ENCODE measurements around the gene PDE11A. TPM values are rescaled to one million over a fixed set of nuclear protein-coding genes. Genes with fewer than 3 reads are reported as not detected.

PDE11A gene
- total and polyA plus RNA-seq, 2 experiments from 2014 or later, result 0.08 to 0.73 TPM

DNA sequence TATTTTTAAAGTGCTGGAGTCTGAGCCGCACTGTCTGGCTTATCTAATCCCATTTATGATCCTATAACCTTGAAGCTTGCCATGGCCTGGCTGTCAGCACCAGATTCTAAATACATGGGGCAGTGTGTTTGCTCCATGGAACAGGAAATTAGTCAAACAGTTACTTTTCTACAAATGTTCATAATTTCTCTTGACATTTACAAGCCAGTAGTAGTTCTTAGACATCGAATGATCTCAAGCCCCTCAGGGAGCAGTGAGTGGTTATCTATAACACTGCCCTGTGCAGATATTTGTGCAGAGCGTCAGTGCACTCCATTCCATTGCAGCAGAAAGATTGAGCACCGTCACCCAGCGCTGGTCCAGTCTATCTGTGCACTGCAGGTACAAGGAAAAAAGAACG, 474.8 kb downstream of the PDE11A start (continued):
- TF ChIP-seq ZNF462 (CRISPR knock-in tag; IDR thresholded peaks at IDR 0.05), result no peak

DNA sequence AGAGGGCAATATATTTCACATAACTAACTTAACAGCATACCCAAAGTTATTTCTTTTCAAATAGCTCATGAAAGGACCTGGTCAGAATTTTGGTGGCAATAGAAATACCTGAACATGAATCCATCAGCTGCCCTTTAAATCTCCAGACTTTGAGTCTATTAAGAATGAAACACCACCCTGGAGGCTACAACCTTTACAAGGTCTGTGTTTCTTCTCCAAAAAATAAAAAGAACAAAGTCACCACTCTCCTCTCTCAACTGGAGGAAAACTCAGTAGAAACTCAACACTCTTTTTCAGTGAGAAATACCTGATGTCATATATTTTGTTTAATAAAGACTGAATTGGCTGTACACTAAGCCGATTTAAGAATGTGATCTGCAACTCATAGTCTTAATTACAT, 475.7 kb downstream of the PDE11A start:
- H4K20me1 ChIP-seq (replicated peaks; ENCODE audit: insufficient read depth), result no peaks in the 10 kb centered on the region
- no peak overlapping the region for H2AFZ ChIP-seq
- ATAC-seq (no peak), DNase-seq (ENCODE audit: low spot score) (no peak)
- Mint-ChIP-seq H3K36me3 (ENCODE audit: low read depth) (no peaks in the 10 kb centered on the region), H3K4me1 (peaks cover 24% of the 10 kb centered on the region), H3K27ac (no peak overlapping the region), H3K27me3 (ENCODE audit: insufficient read depth, low read depth, poor library complexity) (peaks cover 3% of the 10 kb centered on the region), H3K9me3 (no peaks in the 10 kb centered on the region), H3K4me3 (no peak overlapping the region)
- peaks cover 20% of the 10 kb centered on the region for H3K4me1 ChIP-seq (ENCODE audit: insufficient read depth)
- no peaks in the 10 kb centered on the region for H3K36me3 ChIP-seq (ENCODE audit: insufficient read depth)
- H3K27ac ChIP-seq (ENCODE audit: low read depth), result no peak overlapping the region
- H3K9me2 ChIP-seq (ENCODE audit: insufficient read depth), result no peaks in the 10 kb centered on the region
- H3K27me3 ChIP-seq (ENCODE audit: insufficient read depth), result no peaks in the 10 kb centered on the region
- peak overlapping the region; percentile 5; the same call in 1 of the 2 replicates for H3K4me2 ChIP-seq
- no peaks in the 10 kb centered on the region for H3F3A ChIP-seq (replicated peaks; ENCODE audit: low read depth)
- no peak overlapping the region for H3K4me3 ChIP-seq
- H3K79me2 ChIP-seq (replicated peaks; ENCODE audit: insufficient read depth), result no peaks in the 10 kb centered on the region
- TF ChIP-seq REST (IDR thresholded peaks at IDR 0.05; ENCODE audit: unreplicated experiment) (no peak), EZH2phosphoT487 (IDR thresholded peaks at IDR 0.05; ENCODE audit: unreplicated experiment) (no peak), POLR2AphosphoS5 (IDR thresholded peaks at IDR 0.05; ENCODE audit: low read depth) (no peak), STAT1 (IDR thresholded peaks at IDR 0.05; ENCODE audit: unreplicated experiment) (no peak)
- TF ChIP-seq, protein P1, sequence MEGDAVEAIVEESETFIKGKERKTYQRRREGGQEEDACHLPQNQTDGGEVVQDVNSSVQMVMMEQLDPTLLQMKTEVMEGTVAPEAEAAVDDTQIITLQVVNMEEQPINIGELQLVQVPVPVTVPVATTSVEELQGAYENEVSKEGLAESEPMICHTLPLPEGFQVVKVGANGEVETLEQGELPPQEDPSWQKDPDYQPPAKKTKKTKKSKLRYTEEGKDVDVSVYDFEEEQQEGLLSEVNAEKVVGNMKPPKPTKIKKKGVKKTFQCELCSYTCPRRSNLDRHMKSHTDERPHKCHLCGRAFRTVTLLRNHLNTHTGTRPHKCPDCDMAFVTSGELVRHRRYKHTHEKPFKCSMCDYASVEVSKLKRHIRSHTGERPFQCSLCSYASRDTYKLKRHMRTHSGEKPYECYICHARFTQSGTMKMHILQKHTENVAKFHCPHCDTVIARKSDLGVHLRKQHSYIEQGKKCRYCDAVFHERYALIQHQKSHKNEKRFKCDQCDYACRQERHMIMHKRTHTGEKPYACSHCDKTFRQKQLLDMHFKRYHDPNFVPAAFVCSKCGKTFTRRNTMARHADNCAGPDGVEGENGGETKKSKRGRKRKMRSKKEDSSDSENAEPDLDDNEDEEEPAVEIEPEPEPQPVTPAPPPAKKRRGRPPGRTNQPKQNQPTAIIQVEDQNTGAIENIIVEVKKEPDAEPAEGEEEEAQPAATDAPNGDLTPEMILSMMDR (conservative IDR thresholded peaks at IDR 0.05; ENCODE audit: low read depth in 2 of 2), result no peak
